Activated CD4-positive, alpha-beta T cell treated with anti-CD3 and anti-CD28 coated beads, Interleukin-2, Interleukin-4, amounts not matched to agents 100 ng/mL and 50 ng/mL, durations not matched to agents 16 hours and 8 hours (primary cell): Measurements from ENCODE around the gene SLC34A1.

Source experiments
- DNase-seq: peaks from one replicate; pipeline ENCODE4 v3.0.0-alpha.2; 2020; ENCODE audit warnings: low spot score

SLC34A1 gene

GRCh38 chr5:177446200-177447065 lies 62.2 kb downstream of the SLC34A1 start, which contains the start of gene PRR7:
Gene PRR7, plus strand, starts transcription at chr5:177446814. Its CDS starts 8,254 bp downstream, at chr5:177455068.
- DNase-seq, result peak; percentile 61

- DNase-seq, result peak; percentile 66
These were observed 62.9 kb downstream of the SLC34A1 start for GRCh38 chr5:177447066-177447610.

GRCh38 chr5:177447611-177448243 lies 63.5 kb downstream of the SLC34A1 start:
- DNase-seq, result no peak
